CD4-positive, CD25-positive, alpha-beta regulatory T cell (primary cell): ENCODE data around the gene GPATCH2. TPM values are rescaled to one million over a fixed set of nuclear protein-coding genes. Genes with fewer than 3 reads are reported as not detected.

Experiments
- ATAC-seq, 2 donors: fragments of 150-1000 bp; cut with Tn5 transposase; one replicate each; pipeline ENCODE4 v1.10.0; 2021; ENCODE audit warnings: low read depth in 2 of 2, moderate number of reproducible peaks in 2 of 2, moderate library complexity in 1 of 2
- DNase-seq, 3 donors: peaks; one replicate each; pipeline versions ENCODE4 v3.0.0 to v3.0.0-alpha.2; 2012 to 2022; ENCODE audit warnings: mixed read lengths in 1 of 3
- H3K27ac ChIP-seq: one replicate; pipeline ENCODE4 v1.7.0; 2013; ENCODE audit warnings: mild to moderate bottlenecking, low read length; ENCODE audit not compliant: insufficient read depth, poor library complexity, severe bottlenecking
- H3K27me3 ChIP-seq: one replicate; pipeline ENCODE4 v1.7.0; 2013; ENCODE audit warnings: low read length; ENCODE audit not compliant: control insufficient read depth, insufficient read depth
- H3K36me3 ChIP-seq: one replicate; pipeline ENCODE4 v1.7.0; 2013; ENCODE audit warnings: mild to moderate bottlenecking, low read length, moderate library complexity; ENCODE audit not compliant: control insufficient read depth, insufficient read depth
- H3K4me1 ChIP-seq: 2 replicates; pipeline ENCODE4 v1.7.0; 2013; ENCODE audit warnings: mild to moderate bottlenecking, low read length; ENCODE audit not compliant: insufficient read depth, control insufficient read depth, poor library complexity, severe bottlenecking
- H3K4me3 ChIP-seq: one replicate; pipeline ENCODE4 v1.7.0; 2013; ENCODE audit warnings: low read depth, mild to moderate bottlenecking, low read length, moderate library complexity
- H3K9me3 ChIP-seq, 2 experiments: 1 replicate in 1 of 2; 2 replicates in 1 of 2; pipeline ENCODE4 v1.7.0; 2013; ENCODE audit warnings: low read length in 2 of 2, mild to moderate bottlenecking in 1 of 2, moderate library complexity in 1 of 2; ENCODE audit not compliant: control insufficient read depth in 2 of 2
- H3K27ac Mint-ChIP-seq, 3 donors: one replicate each; pipeline ENCODE4 v1.8.0; 2020 to 2022; ENCODE audit warnings: mild to moderate bottlenecking in 3 of 3, mixed read lengths in 3 of 3, moderate library complexity in 2 of 3
- H3K27me3 Mint-ChIP-seq: one replicate; pipeline ENCODE4 v1.8.0; 2022; ENCODE audit warnings: mild to moderate bottlenecking, mixed read lengths
- H3K36me3 Mint-ChIP-seq: one replicate; pipeline ENCODE4 v1.8.0; 2020; ENCODE audit warnings: mixed read lengths
- H3K4me1 Mint-ChIP-seq, 4 donors: one replicate each; pipeline ENCODE4 v1.8.0; 2020 to 2022; ENCODE audit warnings: mixed read lengths in 4 of 4, mild to moderate bottlenecking in 1 of 4
- H3K4me3 Mint-ChIP-seq, 4 donors: one replicate each; pipeline ENCODE4 v1.8.0; 2020 to 2022; ENCODE audit warnings: mild to moderate bottlenecking in 4 of 4, mixed read lengths in 4 of 4, moderate library complexity in 3 of 4
- H3K9me3 Mint-ChIP-seq, 7 donors: one replicate each; pipeline ENCODE4 v1.8.0; 2020 to 2022; ENCODE audit warnings: mixed read lengths in 7 of 7, mild to moderate bottlenecking in 3 of 7, moderate library complexity in 2 of 7
- polyA plus RNA-seq, 4 donors: library from polyadenylated mRNA; unstranded; fragments of 300-500 nt; fragmentation: Illumina TruSeq; gene quantifications; one replicate each; pipeline ENCODE4 v1.2.3, GENCODE V29; 2021
- total RNA-seq: library from RNA; stranded (reverse); gene quantifications from one replicate; pipeline ENCODE4 v1.2.3, GENCODE V29; 2022

Gene GPATCH2
- total and polyA plus RNA-seq, 5 donors from 2014 or later: 3.4 to 17.0 (median 4.4) TPM

GRCh38 chr1:217574265-217574949, 56.5 kb downstream of the GPATCH2 start:
- H3K27ac ChIP-seq: no peak overlapping the region
- no peaks in the 10 kb centered on the region for H3K27me3 ChIP-seq
- H3K4me3 ChIP-seq: no peak overlapping the region
- Mint-ChIP-seq H3K36me3 (peaks cover 4% of the 10 kb centered on the region), H3K4me1 (peaks cover 0 to 3% (median 0%) of the 10 kb centered on the region in 4 donors), H3K9me3 (no peaks in the 10 kb centered on the region), H3K4me3 (no peak overlapping the region), H3K27ac (no peak overlapping the region), H3K27me3 (no peaks in the 10 kb centered on the region)
- no peak for ATAC-seq
- no peak for DNase-seq
- H3K4me1 ChIP-seq: no peaks in the 10 kb centered on the region
- H3K36me3 ChIP-seq: no peaks in the 10 kb centered on the region
- no peaks in the 10 kb centered on the region for H3K9me3 ChIP-seq

- no peaks in the 10 kb centered on the region for H3K9me3 ChIP-seq
- H3K9me3 Mint-ChIP-seq: no peaks in the 10 kb centered on the region
- H3K27ac Mint-ChIP-seq: no peak overlapping the region
Measured at GRCh38 chr1:217569021-217569420, 61.9 kb downstream of the GPATCH2 start.

GRCh38 chr1:217568200-217568599, 62.7 kb downstream of the GPATCH2 start:
- Mint-ChIP-seq H3K9me3 (no peaks in the 10 kb centered on the region), H3K36me3 (no peaks in the 10 kb centered on the region), H3K27ac (no peak overlapping the region), H3K4me3 (no peak overlapping the region), H3K27me3 (no peaks in the 10 kb centered on the region), H3K4me1 (peaks cover 0 to 8% (median 0%) of the 10 kb centered on the region in 4 donors)
- no peak for ATAC-seq
- Histone ChIP-seq H3K27ac (no peak overlapping the region), H3K36me3 (no peaks in the 10 kb centered on the region), H3K4me1 (no peaks in the 10 kb centered on the region), H3K4me3 (no peak overlapping the region), H3K9me3 (no peaks in the 10 kb centered on the region), H3K27me3 (no peaks in the 10 kb centered on the region)
- no peak for DNase-seq

More at GRCh38 chr1:217569021-217569420, 61.9 kb downstream of the GPATCH2 start:
- no peaks in the 10 kb centered on the region for H3K4me1 ChIP-seq
- DNase-seq (no peak), ATAC-seq (no peak)
- peaks cover 0 to 8% (median 0%) of the 10 kb centered on the region in 4 donors for H3K4me1 Mint-ChIP-seq
- H3K4me3 Mint-ChIP-seq: no peak overlapping the region
- H3K27ac ChIP-seq: no peak overlapping the region
- H3K27me3 ChIP-seq: no peaks in the 10 kb centered on the region
- no peaks in the 10 kb centered on the region for H3K27me3 Mint-ChIP-seq
- H3K4me3 ChIP-seq: no peak overlapping the region
- no peaks in the 10 kb centered on the region for H3K36me3 ChIP-seq
- H3K36me3 Mint-ChIP-seq: no peaks in the 10 kb centered on the region

- H3K36me3 Mint-ChIP-seq: peaks cover 7% of the 10 kb centered on the region
- H3K4me3 ChIP-seq: no peak overlapping the region
- H3K9me3 ChIP-seq: no peaks in the 10 kb centered on the region
- H3K9me3 Mint-ChIP-seq: no peaks in the 10 kb centered on the region
- no peaks in the 10 kb centered on the region for H3K36me3 ChIP-seq
- no peak for ATAC-seq
- no peaks in the 10 kb centered on the region for H3K27me3 Mint-ChIP-seq
- DNase-seq: no peak
- no peak overlapping the region for H3K27ac ChIP-seq
- H3K4me3 Mint-ChIP-seq: no peak overlapping the region
- no peaks in the 10 kb centered on the region for H3K27me3 ChIP-seq
- H3K27ac Mint-ChIP-seq: no peak overlapping the region
- H3K4me1 ChIP-seq: no peaks in the 10 kb centered on the region
- peaks cover 0 to 7% (median 0%) of the 10 kb centered on the region in 4 donors for H3K4me1 Mint-ChIP-seq
Measured at GRCh38 chr1:217564833-217565232, 66.1 kb downstream of the GPATCH2 start.

GRCh38 chr1:217564207-217564606, 66.7 kb downstream of the GPATCH2 start:
- peaks cover 7% of the 10 kb centered on the region for H3K36me3 Mint-ChIP-seq
- H3K4me3 Mint-ChIP-seq: no peak overlapping the region
- peaks cover 0 to 4% (median 0%) of the 10 kb centered on the region in 7 donors for H3K9me3 Mint-ChIP-seq
- DNase-seq (no peak), ATAC-seq (no peak)
- Histone ChIP-seq H3K27me3 (no peaks in the 10 kb centered on the region), H3K9me3 (no peaks in the 10 kb centered on the region), H3K4me3 (no peak overlapping the region), H3K27ac (no peak overlapping the region), H3K36me3 (no peaks in the 10 kb centered on the region), H3K4me1 (no peaks in the 10 kb centered on the region)
- no peak overlapping the region for H3K27ac Mint-ChIP-seq
- peaks cover 0 to 4% (median 2%) of the 10 kb centered on the region in 4 donors for H3K4me1 Mint-ChIP-seq
- H3K27me3 Mint-ChIP-seq: no peaks in the 10 kb centered on the region

- Histone ChIP-seq H3K27me3 (no peaks in the 10 kb centered on the region), H3K4me1 (no peaks in the 10 kb centered on the region), H3K36me3 (no peaks in the 10 kb centered on the region), H3K4me3 (no peak overlapping the region), H3K27ac (no peak overlapping the region), H3K9me3 (no peaks in the 10 kb centered on the region)
- peaks cover 0 to 5% (median 0%) of the 10 kb centered on the region in 7 donors for H3K9me3 Mint-ChIP-seq
- H3K27me3 Mint-ChIP-seq: no peaks in the 10 kb centered on the region
- peaks cover 0 to 4% (median 2%) of the 10 kb centered on the region in 4 donors for H3K4me1 Mint-ChIP-seq
- ATAC-seq: no peak
- H3K4me3 Mint-ChIP-seq: no peak overlapping the region
- no peak for DNase-seq
- H3K36me3 Mint-ChIP-seq: peaks cover 10% of the 10 kb centered on the region
- no peak overlapping the region for H3K27ac Mint-ChIP-seq
Measured at GRCh38 chr1:217563179-217563578, 67.7 kb downstream of the GPATCH2 start.

- peaks cover 0 to 4% (median 2%) of the 10 kb centered on the region in 4 donors for H3K4me1 Mint-ChIP-seq
- no peak overlapping the region for H3K27ac Mint-ChIP-seq
- no peak overlapping the region for H3K4me3 Mint-ChIP-seq
- DNase-seq (no peak), ATAC-seq (no peak)
- no peaks in the 10 kb centered on the region for H3K27me3 Mint-ChIP-seq
- peaks cover 0 to 5% (median 0%) of the 10 kb centered on the region in 7 donors for H3K9me3 Mint-ChIP-seq
- Histone ChIP-seq H3K27me3 (no peaks in the 10 kb centered on the region), H3K27ac (no peak overlapping the region), H3K4me1 (no peaks in the 10 kb centered on the region), H3K36me3 (no peaks in the 10 kb centered on the region), H3K9me3 (no peaks in the 10 kb centered on the region), H3K4me3 (no peak overlapping the region)
- H3K36me3 Mint-ChIP-seq: peaks cover 14% of the 10 kb centered on the region
Measured at GRCh38 chr1:217562229-217562878, 68.5 kb downstream of the GPATCH2 start.
